ENCODE measurements around the gene LYPD4. TPM values are rescaled to one million over a fixed set of nuclear protein-coding genes. Genes with fewer than 3 reads are reported as not detected.

The LYPD4 gene
- total and polyA plus RNA-seq, 2 donors (not counting 1 experiment from before 2014, with no cell fraction given) = not detected

DNA sequence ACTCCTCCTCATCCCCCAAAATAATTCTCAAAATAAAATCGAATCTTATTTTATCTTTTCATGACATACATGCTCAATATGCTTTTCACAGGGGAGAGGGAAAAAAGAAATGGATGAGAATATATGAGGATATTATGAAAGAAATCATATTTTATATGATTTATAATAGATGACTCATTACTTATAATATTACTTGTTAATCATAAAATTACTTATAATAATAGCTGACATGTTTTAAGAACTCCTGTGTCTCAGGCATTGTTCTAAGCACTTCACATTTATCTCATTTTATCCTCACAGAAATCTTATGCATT, 51.1 kb downstream of the LYPD4 start:
- H3K79me2 ChIP-seq (ENCODE audit: control insufficient read depth, insufficient read depth, low read length) = no peaks in the 10 kb centered on the region
- intact Hi-C loops (cut with micrococcal nuclease) = loop anchor here (1.0 to 10.0 kb wide), 2 partner anchors 28 to 161 kb away; partner anchors contain the start of gene RABAC1
- ATAC-seq (ENCODE audit: low read depth) (no peak), DNase-seq (no peak)
- no CpG with 5 or more reads among the region's 1 CpG for WGBS (ENCODE audit: insufficient coverage)
- peaks cover 36% of the 10 kb centered on the region for H3K27me3 Mint-ChIP-seq
- peaks cover 0 to 8% (median 3%) of the 10 kb centered on the region in 4 experiments for H3K27me3 ChIP-seq (replicated peaks in 1 of 4; ENCODE audit: control extremely low read depth in 1 of 4, control insufficient read depth in 3 of 4, insufficient read depth in 4 of 4, low read length in 3 of 4)
- ChIA-PET POLR2A (no interaction called here), CTCF (interaction anchor here (0.6 to 6.1 kb wide), 29 partner anchors 9 to 241 kb away, joined by 3 to 249 read pairs (median 4); partner anchors contain the start of gene RABAC1)
- no peaks in the 10 kb centered on the region for H3K36me3 ChIP-seq (replicated peaks in 1 of 2; ENCODE audit: control extremely low read depth in 1 of 2, control insufficient read depth in 1 of 2, extremely low read depth in 1 of 2, insufficient read depth in 2 of 2, low read length in 1 of 2)
- H3K4me2 ChIP-seq (replicated peaks; ENCODE audit: low read depth, low read length, poor library complexity, severe bottlenecking) = no peak overlapping the region
- no peak overlapping the region for H3K27ac ChIP-seq (ENCODE audit: low read length in 2 of 2)
- no peaks in the 10 kb centered on the region for H3K9me3 ChIP-seq (ENCODE audit: control extremely low read depth in 1 of 3, control insufficient read depth in 2 of 3, insufficient read depth in 1 of 3, low read length in 2 of 3)
- no peak overlapping the region for H3K9ac ChIP-seq (ENCODE audit: low read length)
- H3K4me3 Mint-ChIP-seq = no peak overlapping the region
- H3K9me3 Mint-ChIP-seq (ENCODE audit: insufficient read depth) = no peaks in the 10 kb centered on the region
- H3K4me1 Mint-ChIP-seq = peaks cover 6% of the 10 kb centered on the region
- no peak overlapping the region for H2AFZ ChIP-seq (ENCODE audit: insufficient read depth, low read depth, low read length, poor library complexity, severe bottlenecking)
- H3K4me1 ChIP-seq (ENCODE audit: control insufficient read depth in 2 of 2, insufficient read depth in 2 of 2, low read length in 2 of 2) = peaks cover 0 to 2% of the 10 kb centered on the region in 2 donors
- H4K20me1 ChIP-seq (ENCODE audit: control insufficient read depth, insufficient read depth, low read length, poor library complexity, severe bottlenecking) = no peaks in the 10 kb centered on the region
- TF ChIP-seq, protein P1, sequence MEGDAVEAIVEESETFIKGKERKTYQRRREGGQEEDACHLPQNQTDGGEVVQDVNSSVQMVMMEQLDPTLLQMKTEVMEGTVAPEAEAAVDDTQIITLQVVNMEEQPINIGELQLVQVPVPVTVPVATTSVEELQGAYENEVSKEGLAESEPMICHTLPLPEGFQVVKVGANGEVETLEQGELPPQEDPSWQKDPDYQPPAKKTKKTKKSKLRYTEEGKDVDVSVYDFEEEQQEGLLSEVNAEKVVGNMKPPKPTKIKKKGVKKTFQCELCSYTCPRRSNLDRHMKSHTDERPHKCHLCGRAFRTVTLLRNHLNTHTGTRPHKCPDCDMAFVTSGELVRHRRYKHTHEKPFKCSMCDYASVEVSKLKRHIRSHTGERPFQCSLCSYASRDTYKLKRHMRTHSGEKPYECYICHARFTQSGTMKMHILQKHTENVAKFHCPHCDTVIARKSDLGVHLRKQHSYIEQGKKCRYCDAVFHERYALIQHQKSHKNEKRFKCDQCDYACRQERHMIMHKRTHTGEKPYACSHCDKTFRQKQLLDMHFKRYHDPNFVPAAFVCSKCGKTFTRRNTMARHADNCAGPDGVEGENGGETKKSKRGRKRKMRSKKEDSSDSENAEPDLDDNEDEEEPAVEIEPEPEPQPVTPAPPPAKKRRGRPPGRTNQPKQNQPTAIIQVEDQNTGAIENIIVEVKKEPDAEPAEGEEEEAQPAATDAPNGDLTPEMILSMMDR (IDR thresholded peaks at IDR 0.05) = no peak
- no peak for TF ChIP-seq EZH2 (IDR thresholded peaks at IDR 0.05; ENCODE audit: borderline replicate concordance, insufficient read depth, low read depth, low read length, poor library complexity, severe bottlenecking)
- H3K27ac Mint-ChIP-seq = no peak overlapping the region
- no peak overlapping the region for H3K4me3 ChIP-seq (ENCODE audit: control extremely low read depth in 1 of 5, extremely low read depth in 1 of 5, insufficient read depth in 1 of 5, low read depth in 2 of 5, low read length in 4 of 5)

DNA sequence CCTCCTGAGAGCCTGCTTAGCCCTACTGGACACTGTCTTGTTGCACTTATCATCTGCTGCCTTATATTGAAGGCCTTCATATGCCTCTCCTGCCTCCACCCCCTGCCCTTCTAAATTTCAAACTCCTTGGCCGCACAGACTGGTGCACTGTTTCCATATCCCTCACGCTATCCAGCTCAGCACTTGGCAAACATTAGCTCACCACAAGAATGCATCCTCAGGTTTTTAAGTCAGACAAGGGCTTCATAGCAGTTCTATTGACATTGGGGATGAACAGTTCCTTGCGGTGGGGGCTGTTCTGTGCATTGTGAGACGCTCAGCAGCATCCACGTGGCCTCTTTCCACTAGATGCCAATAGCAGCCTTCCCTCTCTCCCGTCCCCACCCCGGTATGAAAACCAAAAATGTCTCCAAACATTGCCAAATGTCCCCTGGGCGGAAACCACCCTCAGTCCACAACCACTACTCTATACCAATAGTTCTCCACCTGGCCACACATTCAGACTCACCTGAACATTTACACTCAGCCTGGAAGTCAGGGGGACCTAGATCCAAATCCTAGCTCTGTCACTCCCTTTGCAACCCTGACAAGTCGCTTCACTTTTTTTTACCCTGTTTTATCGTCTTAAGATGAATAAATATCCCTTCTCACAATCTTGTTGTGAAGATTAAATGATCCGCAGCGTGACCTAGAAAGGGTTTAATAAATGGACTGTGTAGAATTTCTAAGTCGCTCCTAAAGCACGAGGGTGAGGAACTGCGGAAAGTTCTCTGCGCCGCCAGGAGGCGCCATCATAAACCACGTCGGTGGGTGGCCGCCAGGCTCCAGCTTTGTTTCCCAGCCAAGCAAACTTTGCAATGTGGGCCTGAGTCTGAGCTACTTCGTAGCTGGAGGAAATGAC, 51.7 kb downstream of the LYPD4 start:
- DNase-seq = peak; percentile 71
- TF ChIP-seq EZH2 (IDR thresholded peaks at IDR 0.05; ENCODE audit: borderline replicate concordance, insufficient read depth, low read depth, low read length, poor library complexity, severe bottlenecking) = no peak
- TF ChIP-seq, protein P1 (IDR thresholded peaks at IDR 0.05) = peak; percentile 82
- peak; percentile 54 for ATAC-seq (ENCODE audit: low read depth)
- POLR2A ChIA-PET = no interaction called here
- Histone ChIP-seq H3K27ac (ENCODE audit: low read length in 2 of 2) (no peak overlapping the region), H3K36me3 (replicated peaks in 1 of 2; ENCODE audit: control extremely low read depth in 1 of 2, control insufficient read depth in 1 of 2, extremely low read depth in 1 of 2, insufficient read depth in 2 of 2, low read length in 1 of 2) (no peaks in the 10 kb centered on the region), H4K20me1 (ENCODE audit: control insufficient read depth, insufficient read depth, low read length, poor library complexity, severe bottlenecking) (no peaks in the 10 kb centered on the region), H3K4me3 (ENCODE audit: control extremely low read depth in 1 of 5, extremely low read depth in 1 of 5, insufficient read depth in 1 of 5, low read depth in 2 of 5, low read length in 4 of 5) (no peak overlapping the region), H3K9me3 (ENCODE audit: control extremely low read depth in 1 of 3, control insufficient read depth in 2 of 3, insufficient read depth in 1 of 3, low read length in 2 of 3) (no peaks in the 10 kb centered on the region), H3K4me2 (replicated peaks; ENCODE audit: low read depth, low read length, poor library complexity, severe bottlenecking) (no peak overlapping the region), H2AFZ (ENCODE audit: insufficient read depth, low read depth, low read length, poor library complexity, severe bottlenecking) (no peak overlapping the region), H3K9ac (ENCODE audit: low read length) (no peak overlapping the region), H3K79me2 (ENCODE audit: control insufficient read depth, insufficient read depth, low read length) (no peaks in the 10 kb centered on the region), H3K27me3 (replicated peaks in 1 of 4; ENCODE audit: control extremely low read depth in 1 of 4, control insufficient read depth in 3 of 4, insufficient read depth in 4 of 4, low read length in 3 of 4) (peaks cover 0 to 8% (median 3%) of the 10 kb centered on the region in 4 experiments), H3K4me1 (ENCODE audit: control insufficient read depth in 2 of 2, insufficient read depth in 2 of 2, low read length in 2 of 2) (peaks cover 0 to 2% of the 10 kb centered on the region in 2 donors)
- Mint-ChIP-seq H3K27ac (no peak overlapping the region), H3K4me3 (no peak overlapping the region), H3K4me1 (peaks cover 6% of the 10 kb centered on the region), H3K27me3 (peaks cover 38% of the 10 kb centered on the region), H3K9me3 (ENCODE audit: insufficient read depth) (no peaks in the 10 kb centered on the region)
- intact Hi-C loops (cut with micrococcal nuclease) = loop anchor here (1.0 to 10.0 kb wide), 2 partner anchors 29 to 162 kb away; partner anchors contain the start of gene RABAC1
- 35% methylated on average over 15 of the region's 22 CpGs for WGBS (ENCODE audit: insufficient coverage)
- CTCF ChIA-PET = interaction anchor here (0.6 to 6.1 kb wide), 32 partner anchors 8 to 242 kb away, joined by 3 to 249 read pairs (median 4); partner anchors contain the start of gene RABAC1
